NOMO-1 (cell line): ENCODE measurements around the gene HCAR2.
"Not testable (repeated sequence)": the region's sequence is repeated elsewhere in the genome, so short reads cannot be mapped to it uniquely, and the experiment has no call there.

Experiments used
- DNase-seq, 2 experiments: peaks; one replicate each; lab custom pipeline; 2025; ENCODE audit not compliant: unreplicated experiment in 2 of 2; lab: John Stamatoyannopoulos, UW

HCAR2 gene

DNA sequence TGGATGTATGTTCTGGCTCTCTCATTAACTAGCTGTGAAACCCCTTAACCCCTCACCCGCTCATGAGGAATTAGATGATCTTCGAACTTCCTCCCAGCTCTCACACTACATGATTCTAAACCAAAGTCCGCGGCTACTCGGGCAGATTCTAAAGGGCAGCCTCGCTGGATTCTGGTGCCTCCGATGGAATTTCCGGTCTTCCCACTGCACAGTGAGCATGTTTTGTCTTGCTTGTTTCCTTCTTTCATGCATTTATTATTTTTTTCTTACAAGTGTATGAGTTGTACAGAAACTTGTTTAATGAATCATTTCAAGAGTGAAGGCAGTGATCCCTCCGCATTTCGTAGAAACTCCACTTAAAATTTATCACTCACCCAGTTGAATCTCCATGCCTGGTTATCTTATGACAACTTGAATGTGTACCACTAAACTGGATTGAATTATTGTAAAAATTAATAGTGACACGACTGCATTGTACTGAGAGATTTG is 17.9 kb upstream of the HCAR2 start:
- DNase-seq, result no peak

GRCh38 chr12:122716658-122717057 is 13.5 kb upstream of the HCAR2 start, which contains the start of gene HCAR3:
TSS of gene HCAR3 (minus strand) at chr12:122716811. CDS start at chr12:122716737, 74 bp downstream.
- DNase-seq, result peak; percentile 38 to 82

- DNase-seq, result not testable (repeated sequence)
Observed at GRCh38 chr12:122715211-122715610, 12.1 kb upstream of the HCAR2 start.

- DNase-seq, result not testable (repeated sequence)
Observed at GRCh38 chr12:122713491-122714188, 10.5 kb upstream of the HCAR2 start.

- DNase-seq, result peak; percentile 75 to 85
Observed at GRCh38 chr12:122711266-122711665, 8.1 kb upstream of the HCAR2 start.

DNA sequence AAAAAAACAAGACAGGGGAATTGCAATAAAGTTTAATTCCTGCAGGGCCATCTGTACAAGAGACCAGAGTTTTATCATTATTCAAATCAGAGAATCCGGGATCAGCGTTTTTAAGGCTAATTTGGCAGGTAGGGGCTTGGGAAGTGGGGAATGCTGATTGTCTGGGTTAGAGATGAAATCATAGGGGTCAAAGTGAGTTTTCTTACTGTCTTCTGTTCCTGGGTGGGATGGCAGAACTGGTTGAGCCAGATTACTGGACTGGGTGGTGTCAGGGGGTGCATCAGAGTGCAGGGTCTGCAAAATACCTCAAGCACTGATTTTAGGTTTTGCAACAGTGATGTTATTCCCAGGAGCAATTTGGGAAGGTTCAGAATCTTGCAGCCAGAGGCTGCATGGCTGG is 7.2 kb upstream of the HCAR2 start:
- not testable (repeated sequence) for DNase-seq

GRCh38 chr12:122709287-122709686 is 6.1 kb upstream of the HCAR2 start:
- not testable (repeated sequence) for DNase-seq

- DNase-seq, result not testable (repeated sequence)
Observed at GRCh38 chr12:122703841-122704240, 684 bp upstream of the HCAR2 start.

- DNase-seq, result not testable (repeated sequence)
Observed at GRCh38 chr12:122701481-122701880, 1.7 kb downstream of the HCAR2 start.

DNA sequence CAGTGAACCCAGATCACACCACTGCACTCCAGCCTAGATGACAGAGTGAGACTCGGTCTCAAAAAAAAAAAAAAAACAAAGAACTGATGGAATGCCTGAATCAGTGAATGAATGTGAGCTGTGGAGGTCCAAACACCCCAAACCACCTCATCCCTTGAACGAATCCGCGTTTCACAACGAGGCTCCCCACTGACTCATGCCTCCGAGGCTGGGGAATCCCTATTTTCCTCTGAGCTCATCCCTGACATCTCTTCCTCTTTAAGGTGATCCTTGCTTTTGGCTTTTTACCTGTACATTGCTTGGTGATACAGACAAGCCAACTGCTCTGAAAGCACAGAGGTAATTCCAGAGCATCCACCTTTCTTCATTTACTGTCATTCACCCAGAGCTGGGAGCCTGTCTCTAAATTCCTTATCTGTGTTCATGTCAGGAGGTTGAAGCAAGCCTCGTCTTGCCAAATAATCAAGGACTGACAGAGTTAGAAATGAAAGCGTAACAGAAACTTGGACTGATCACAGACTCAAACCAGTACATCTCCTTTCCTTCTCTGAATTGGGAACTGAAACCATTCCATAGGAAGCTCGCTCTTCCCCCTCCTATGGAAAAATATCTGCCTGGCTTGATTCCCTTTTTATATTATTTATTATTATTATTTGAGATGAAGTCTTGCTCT is 3.0 kb downstream of the HCAR2 start:
- not testable (repeated sequence) for DNase-seq

GRCh38 chr12:122696922-122697321 is 6.2 kb downstream of the HCAR2 start:
- DNase-seq, result not testable (repeated sequence)

DNA sequence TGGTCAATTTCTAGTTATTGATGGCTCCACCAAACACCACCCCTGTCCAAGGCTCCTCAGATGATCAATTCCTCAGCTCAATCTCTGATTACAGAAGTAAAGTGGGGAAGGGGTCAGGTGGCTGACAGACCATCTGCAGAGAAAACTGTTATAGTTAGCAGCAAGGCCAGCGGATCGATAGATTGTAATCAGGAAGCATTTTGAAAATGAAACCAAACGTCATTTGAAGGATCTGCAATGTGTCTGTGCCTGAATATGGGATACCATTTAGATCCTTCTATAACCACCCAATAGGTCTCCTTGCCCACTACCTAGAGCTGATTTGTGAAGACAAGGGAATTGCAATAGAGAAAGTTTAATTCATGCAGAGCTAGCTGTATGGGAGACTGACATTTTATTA is 11.6 kb downstream of the HCAR2 start:
- no peak for DNase-seq

DNA sequence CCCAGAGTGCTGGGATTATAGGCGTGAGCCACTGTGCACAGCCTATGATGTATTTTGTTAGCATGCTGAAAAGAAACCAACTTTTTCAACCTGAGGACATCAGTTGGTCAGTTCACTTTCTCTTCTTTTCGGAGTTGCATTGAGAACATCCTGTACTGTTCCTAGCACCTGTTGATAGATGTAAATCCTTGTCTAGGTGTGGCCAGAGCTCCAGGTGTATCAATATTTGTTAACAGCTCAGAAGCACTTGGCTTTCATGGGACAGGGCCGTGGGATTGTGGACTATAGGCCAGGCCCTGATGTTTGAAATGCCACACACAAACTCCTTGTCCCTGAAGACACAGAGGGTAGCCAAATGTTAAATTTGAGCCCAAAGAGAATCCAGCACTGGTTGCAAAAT is 14.9 kb downstream of the HCAR2 start:
- no peak for DNase-seq

- no peak for DNase-seq
Observed at GRCh38 chr12:122687086-122687485, 16.1 kb downstream of the HCAR2 start.

DNA sequence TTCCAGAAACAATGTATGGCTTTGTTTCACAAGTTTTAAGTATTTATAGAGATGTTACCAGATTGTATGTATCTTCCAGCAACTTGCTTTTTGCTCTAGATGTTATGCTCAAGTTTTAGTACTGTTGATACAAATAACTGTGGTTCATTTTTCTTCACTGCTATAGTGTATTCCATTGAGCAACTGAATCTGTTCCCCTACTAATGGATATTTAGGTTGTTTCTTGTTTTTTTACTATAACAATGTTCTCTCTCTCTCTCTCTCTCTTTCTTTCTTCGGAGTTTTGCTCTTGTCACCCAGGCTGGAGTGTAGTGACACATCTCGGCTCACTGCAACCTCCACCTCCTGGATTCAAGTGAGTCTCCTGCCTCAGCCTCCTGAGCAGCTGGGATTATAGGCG is 16.6 kb downstream of the HCAR2 start:
- no peak for DNase-seq

- no peak for DNase-seq
Observed at GRCh38 chr12:122684297-122684813, 18.8 kb downstream of the HCAR2 start.

DNA sequence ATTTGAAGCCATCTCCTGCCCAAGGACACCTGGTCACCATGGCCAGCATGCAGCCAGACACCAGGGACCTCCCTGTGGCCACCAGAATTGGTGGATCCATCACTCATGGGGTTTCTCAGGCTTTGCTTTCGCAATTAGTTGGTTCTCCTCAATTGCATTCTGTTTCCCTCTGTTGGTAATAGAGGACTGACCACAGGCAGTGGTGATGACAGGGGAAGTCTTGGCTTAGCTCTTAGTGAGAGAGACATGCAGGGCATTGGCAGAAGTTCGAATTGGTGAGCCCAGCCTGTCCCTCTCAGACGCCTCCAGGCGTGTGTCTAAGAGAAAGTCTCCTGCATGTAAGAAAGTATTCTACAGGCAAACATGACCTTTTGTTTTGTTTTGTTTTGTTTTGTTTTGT is 21.3 kb downstream of the HCAR2 start:
- peak; percentile 64 to 94 for DNase-seq

DNA sequence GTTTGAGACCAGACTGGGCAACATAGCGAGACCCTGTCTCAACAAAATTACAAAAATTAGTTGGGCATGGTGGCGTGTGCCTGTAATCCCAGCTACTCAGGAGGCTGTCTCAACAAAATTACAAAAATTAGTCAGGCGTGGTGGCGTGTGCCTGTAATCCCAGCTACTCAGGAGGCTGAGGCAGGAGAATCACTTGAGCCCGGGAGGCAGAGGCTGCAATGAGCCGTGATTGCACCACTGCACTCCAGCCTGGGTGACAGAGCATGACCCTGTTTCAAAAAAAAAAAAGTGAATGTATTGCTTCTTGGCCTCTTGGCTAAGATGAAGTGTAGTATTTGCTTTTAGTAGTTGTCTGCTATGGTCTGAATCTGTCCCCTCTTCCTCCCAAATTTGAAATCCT is 22.2 kb downstream of the HCAR2 start:
- DNase-seq, result not testable (repeated sequence)

- DNase-seq, result not testable (repeated sequence)
Observed at GRCh38 chr12:122676781-122677180, 26.4 kb downstream of the HCAR2 start.

DNA sequence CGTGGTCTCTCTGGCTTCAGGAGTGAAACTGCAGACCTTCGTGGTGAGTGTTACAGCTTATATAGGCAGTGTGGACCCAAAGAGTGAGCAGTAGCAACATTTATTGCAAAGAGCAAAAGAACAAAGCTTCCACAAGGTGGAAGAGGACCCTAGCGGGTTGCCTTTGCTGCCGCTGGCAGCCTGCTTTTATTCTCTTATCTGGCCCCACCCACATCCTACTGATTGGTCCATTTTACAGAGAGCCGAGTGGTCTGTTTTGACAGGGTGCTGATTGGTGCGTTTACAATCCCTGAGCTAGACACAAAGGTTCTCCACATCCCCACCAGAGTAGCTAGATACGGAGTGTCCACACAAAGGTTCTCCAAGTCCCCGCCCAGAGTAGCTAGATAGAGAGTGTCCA is 27.1 kb downstream of the HCAR2 start:
- DNase-seq, result not testable (repeated sequence)

GRCh38 chr12:122672515-122672914 is 30.6 kb downstream of the HCAR2 start:
- DNase-seq, result no peak
